ENCODE measurements around the gene FBXO48. TPM values are rescaled to one million over a fixed set of nuclear protein-coding genes. Genes with fewer than 3 reads are reported as not detected.
A peak's percentile ranks its signal among the peaks of the same experiment; 100 is the strongest.

Gene FBXO48
- total RNA-seq, 1 donor from 2014 or later, result 1.8 TPM

- no peaks in the 10 kb centered on the region for H3K27me3 ChIP-seq
- DNase-seq (no peak), ATAC-seq (no peak)
- no peak overlapping the region for H3K27ac ChIP-seq
- H3K4me3 ChIP-seq, result no peak overlapping the region
- no peaks in the 10 kb centered on the region for H3K4me1 ChIP-seq
- no peaks in the 10 kb centered on the region for H3K36me3 ChIP-seq
- intact Hi-C loops (cut with DNase I), result no loop called here
- no peaks in the 10 kb centered on the region for H3K9me3 ChIP-seq
- no peak for TF ChIP-seq CTCF (IDR thresholded peaks at IDR 0.05)
These were observed 48.2 kb downstream of the FBXO48 start for GRCh38 chr2:68418855-68419254.

GRCh38 chr2:68418419-68418818 lies 48.7 kb downstream of the FBXO48 start:
- no peak for DNase-seq
- Histone ChIP-seq H3K36me3 (no peaks in the 10 kb centered on the region), H3K27me3 (no peaks in the 10 kb centered on the region), H3K4me3 (no peak overlapping the region), H3K9me3 (no peaks in the 10 kb centered on the region), H3K27ac (no peak overlapping the region), H3K4me1 (no peaks in the 10 kb centered on the region)
- no peak for ATAC-seq
- no peak for TF ChIP-seq CTCF (IDR thresholded peaks at IDR 0.05)
- intact Hi-C loops (cut with DNase I), result no loop called here

- no peaks in the 10 kb centered on the region for H3K4me1 ChIP-seq
- no peaks in the 10 kb centered on the region for H3K9me3 ChIP-seq
- no peaks in the 10 kb centered on the region for H3K36me3 ChIP-seq
- intact Hi-C loops (cut with DNase I), result no loop called here
- no peaks in the 10 kb centered on the region for H3K27me3 ChIP-seq
- H3K4me3 ChIP-seq, result no peak overlapping the region
- peak; percentile 31 for ATAC-seq
- DNase-seq, result no peak
- no peak overlapping the region for H3K27ac ChIP-seq
- TF ChIP-seq CTCF (IDR thresholded peaks at IDR 0.05), result no peak
These were observed 49.2 kb downstream of the FBXO48 start for GRCh38 chr2:68417926-68418325.

GRCh38 chr2:68416081-68416675 lies 50.9 kb downstream of the FBXO48 start:
- intact Hi-C loops (cut with DNase I), result no loop called here
- TF ChIP-seq CTCF (IDR thresholded peaks at IDR 0.05), result no peak
- H3K27me3 ChIP-seq, result no peaks in the 10 kb centered on the region
- no peaks in the 10 kb centered on the region for H3K9me3 ChIP-seq
- DNase-seq, result no peak
- H3K27ac ChIP-seq, result no peak overlapping the region
- ATAC-seq, result no peak
- H3K36me3 ChIP-seq, result no peaks in the 10 kb centered on the region
- H3K4me1 ChIP-seq, result no peaks in the 10 kb centered on the region
- no peak overlapping the region for H3K4me3 ChIP-seq

- ATAC-seq (no peak), DNase-seq (no peak)
- Histone ChIP-seq H3K4me1 (no peaks in the 10 kb centered on the region), H3K36me3 (no peaks in the 10 kb centered on the region), H3K9me3 (no peaks in the 10 kb centered on the region), H3K27me3 (no peaks in the 10 kb centered on the region), H3K4me3 (no peak overlapping the region), H3K27ac (no peak overlapping the region)
- no peak for TF ChIP-seq CTCF (IDR thresholded peaks at IDR 0.05)
- intact Hi-C loops (cut with DNase I), result no loop called here
These were observed 51.6 kb downstream of the FBXO48 start for GRCh38 chr2:68415521-68415920.

GRCh38 chr2:68414876-68415275 lies 52.2 kb downstream of the FBXO48 start:
- Histone ChIP-seq H3K9me3 (no peaks in the 10 kb centered on the region), H3K27ac (no peak overlapping the region), H3K27me3 (no peaks in the 10 kb centered on the region), H3K4me3 (no peak overlapping the region), H3K4me1 (no peaks in the 10 kb centered on the region), H3K36me3 (no peaks in the 10 kb centered on the region)
- no peak for ATAC-seq
- DNase-seq, result no peak
- intact Hi-C loops (cut with DNase I), result no loop called here
- no peak for TF ChIP-seq CTCF (IDR thresholded peaks at IDR 0.05)
